GM19397 (cell line): ENCODE results near the gene ARID4B.
"Not testable (repeated sequence)": the region's sequence is repeated elsewhere in the genome, so short reads cannot be mapped to it uniquely, and the experiment has no call there.

Experiments
- ATAC-seq: cut with Tn5 transposase; IDR thresholded peaks from one replicate; pipeline ENCODE4 v1.9.1; 2021; ENCODE audit warnings: mild to moderate bottlenecking, moderate library complexity; ENCODE audit not compliant: unreplicated experiment

ARID4B gene

DNA sequence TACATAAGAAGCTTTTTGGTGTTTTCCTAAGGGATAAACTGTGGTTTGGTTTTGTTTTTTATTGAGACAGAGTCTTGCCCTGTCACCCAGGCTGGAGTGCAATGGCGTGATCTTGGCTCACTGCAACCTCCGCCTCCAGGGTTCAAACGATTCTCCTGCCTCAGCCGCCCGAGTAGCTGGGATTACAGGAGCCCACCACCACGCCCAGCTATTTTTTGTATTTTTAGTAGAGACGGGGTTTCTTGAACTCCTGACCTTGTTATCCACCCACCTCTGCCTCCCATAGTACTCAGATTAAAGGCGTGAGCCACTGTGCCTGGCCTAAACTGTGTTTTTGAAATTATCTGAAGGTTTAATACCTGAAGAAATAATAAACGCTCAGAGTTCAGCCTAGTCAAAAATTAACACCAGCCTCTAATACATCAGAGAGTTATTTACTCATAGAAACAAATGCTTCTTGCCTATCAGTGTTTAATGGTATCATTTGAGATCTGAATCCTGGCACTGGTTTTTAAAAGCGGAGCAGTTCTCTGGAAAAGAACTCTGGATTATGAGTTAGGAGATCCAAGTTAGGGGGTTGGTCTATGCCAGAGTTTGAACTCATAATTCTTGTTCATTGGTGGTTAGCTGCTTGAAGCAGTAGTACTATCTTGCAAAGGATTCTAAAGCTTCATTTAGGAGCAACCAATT is 28.7 kb downstream of the ARID4B start:
- no peak for ATAC-seq

DNA sequence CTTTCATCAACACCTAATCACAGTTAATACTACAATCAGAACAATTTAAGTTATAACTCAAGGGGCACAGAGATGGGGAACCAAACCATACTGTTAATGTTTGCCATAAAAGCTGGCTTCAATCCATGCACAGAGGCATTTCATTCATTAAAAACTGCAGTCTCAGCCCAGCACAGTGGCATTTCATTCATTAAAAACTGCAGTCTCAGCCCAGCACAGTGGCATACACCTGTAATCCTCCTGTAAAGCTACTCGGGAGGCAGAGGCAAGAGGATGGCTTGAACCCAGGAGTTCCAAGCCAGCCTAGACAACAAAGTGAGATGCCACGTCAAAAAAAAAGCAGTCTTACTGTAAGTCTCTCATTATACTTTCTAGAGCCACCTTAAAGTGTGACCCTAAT is 29.2 kb downstream of the ARID4B start:
- no peak for ATAC-seq

DNA sequence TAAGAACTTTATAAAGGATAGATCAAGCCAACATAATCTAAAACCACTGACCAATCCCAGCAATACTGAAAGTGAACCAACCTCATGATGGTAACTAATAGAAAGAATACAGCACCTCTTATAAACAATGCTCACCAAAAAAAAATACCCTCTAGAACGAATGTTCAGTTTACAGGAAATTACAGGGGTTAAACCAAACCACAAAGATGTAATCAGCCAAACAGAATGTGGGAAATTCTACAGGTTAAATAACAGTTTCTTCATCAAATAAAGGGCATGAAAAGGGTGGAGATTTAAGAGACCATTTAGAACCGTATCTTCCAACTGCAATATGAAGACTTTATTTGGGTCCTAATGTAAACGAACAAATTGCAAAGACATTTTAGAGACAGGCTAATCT is 30.4 kb downstream of the ARID4B start:
- ATAC-seq: no peak

DNA sequence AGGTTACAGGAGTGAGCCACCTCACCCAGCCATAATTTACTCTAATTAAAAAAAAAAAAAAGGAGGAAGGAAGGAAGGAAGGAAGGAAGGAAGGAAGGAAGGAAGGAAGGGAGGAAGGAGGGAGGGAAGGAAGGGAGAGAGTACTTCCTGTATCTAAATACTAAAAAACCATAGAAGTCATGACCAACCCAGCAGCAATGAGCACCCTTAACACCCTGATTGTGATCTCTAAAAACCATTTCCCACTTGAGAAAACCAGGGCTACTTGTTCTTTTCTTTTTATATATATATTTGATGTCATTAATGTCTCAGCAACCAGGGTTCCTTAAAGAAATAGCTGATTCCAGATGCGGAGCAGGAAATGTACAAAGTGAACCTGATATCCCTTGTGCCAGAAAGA is 31.2 kb downstream of the ARID4B start:
- ATAC-seq: no peak

DNA sequence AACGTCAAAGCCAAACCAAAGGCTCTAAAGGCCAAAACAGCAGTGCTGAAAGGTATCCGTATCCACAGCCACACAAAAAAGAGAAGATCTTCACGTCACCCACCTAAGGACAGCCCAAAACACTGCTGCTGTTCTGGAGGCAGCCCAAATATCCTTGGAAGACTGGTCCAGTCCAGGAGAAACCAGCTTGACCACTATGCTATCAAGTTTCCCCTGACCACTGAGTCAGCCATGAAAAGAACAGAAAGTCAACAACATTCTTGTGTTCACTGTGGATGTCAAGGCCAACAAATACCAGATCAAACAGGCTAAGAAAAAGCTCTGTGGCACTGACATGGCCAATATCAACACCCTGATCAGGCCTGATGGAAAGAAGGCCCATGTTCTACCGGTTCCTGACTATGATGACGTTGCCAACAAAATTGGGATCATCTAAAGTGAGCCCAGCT is 32.1 kb downstream of the ARID4B start:
- no peak for ATAC-seq

DNA sequence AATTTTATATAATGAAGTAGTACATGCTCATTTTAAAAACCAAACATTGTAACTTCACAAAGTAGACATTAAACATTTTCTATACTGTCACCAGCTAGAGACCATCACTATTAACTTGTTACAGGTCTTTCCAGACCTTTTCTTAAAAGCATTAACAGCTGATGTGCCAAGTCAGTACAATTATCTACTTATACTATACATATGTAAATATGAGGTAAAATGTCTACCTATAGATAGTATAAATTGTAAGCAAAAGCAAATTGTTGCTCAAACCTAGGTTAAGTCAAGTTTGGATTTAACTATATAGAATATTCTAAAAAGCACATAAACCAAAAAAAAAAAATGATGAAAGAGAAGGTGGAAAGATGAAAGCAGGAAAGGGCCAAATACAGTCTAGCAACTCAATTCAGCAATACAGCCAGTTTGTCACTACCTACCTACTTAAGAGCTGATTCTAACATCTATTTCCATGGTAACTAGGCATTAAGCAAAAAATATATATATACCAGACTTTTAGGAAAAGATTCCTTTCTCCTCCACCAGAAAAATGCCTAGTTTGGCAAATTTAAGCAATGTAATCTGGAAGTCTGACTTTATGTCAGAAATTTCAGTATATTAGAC is 34.5 kb downstream of the ARID4B start:
- no peak for ATAC-seq

DNA sequence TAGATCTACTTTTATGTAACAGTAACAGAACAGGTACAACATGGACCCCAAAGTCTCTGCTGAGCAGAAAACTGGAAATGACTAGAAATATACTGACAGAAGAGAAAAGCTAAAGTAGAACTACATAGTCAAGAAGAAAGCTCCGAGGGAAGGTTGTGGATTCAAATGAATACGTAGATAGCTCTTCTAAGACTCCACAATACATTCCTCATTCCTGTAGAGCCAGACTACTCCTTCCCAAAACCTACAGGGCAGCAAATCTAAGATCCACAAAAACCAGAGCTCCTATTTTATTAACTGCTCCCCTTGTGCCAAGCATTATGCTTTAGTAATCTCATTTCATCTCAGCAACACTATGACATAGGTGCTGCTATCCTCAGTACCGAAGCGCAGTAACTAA is 35.2 kb downstream of the ARID4B start:
- no peak for ATAC-seq

DNA sequence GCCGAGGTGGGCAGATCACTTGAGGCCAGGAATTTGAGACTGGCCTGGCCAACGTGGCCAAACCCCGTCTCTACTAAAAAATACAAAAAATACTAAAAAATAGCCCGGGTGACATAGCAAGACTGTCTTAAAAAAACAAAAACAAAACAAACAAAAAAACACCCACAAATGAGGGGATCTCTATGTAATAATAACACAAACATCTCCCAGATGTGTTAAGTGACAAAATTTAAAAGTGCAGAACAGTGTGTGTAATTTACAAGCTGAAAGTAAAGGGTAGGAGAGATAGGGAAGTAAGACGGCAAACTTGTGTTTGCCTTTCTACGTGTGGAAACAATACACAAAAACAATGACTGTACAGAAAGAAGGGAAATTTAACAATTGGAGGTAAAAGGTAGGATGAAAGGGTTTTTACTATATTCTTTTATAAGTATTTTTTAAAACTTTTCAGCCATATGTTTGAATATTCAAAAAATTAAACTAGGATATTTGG is 36.3 kb downstream of the ARID4B start:
- ATAC-seq: no peak

DNA sequence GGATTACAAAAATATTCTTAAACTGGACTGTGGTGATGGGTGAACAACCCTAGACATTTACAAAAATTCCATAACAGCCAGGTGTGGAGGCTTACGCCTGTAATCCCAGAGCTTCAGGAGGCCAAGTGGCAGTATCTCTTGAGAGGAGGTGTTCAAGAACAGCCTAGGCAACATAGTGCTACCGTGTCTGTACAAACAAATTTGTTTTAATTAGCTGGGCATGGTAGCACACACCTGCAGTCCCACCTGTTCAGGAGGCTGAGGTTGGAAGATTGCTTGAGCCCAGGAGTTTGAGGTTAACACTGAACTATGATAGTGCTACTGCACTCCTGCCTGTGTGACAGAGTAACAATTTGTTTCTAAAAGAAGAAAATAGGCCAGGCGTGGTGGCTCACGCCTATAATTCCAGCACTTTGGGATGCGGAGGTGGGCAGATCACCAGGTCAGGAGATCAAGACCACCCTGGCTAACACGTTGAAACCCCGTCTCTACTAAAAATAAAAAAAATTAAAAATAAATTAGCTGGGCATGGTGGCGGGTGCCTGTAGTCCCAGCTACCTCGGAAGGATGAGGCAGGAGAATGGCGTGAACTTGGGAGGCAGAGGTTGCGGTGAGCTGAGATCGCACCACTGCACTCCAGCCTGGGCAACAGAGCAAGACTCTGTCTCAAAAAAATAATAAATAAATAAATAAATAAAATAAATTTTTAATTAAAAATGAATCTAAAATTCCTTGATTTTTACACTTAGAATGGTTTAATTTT is 37.1 kb downstream of the ARID4B start:
- ATAC-seq: no peak

DNA sequence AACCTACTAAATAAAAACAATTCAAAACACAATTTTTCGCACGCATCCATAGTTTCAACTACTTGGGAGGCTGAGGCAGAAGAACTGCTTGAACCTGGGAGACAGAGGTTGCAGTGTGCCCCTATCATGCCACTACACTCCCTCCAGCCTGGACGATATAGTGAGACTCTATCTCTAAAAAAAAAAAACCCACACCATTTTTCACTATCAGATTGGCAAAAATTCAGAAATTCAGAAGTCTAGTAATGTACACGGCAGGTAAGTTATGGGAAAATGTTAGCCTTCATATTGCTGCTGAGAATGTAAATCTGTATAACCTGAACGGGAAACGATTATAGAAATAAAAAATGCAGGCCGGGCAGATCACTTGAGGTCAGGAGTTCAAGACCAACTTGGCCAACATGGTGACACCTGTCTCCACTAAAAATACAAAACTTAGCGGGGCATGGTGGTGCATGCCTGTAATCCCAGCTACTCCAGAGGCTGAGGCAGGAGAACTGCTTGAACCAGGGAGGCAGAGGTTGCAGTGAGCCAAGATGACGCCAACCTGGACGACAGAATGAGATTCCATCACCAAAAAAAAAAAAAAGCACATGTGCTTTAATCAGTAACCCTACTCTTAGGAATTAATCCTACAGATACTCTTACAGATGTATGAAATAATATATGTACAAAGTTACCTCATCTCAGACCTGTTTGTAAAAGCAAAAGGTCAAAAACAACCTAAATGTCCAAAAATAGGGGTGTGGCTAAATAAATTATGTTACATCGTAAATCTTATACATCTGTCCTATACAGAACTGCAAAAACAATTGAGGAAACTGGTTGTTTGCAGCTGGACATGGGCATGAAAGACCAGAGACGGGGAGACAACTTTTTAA is 37.9 kb downstream of the ARID4B start:
- no peak for ATAC-seq

DNA sequence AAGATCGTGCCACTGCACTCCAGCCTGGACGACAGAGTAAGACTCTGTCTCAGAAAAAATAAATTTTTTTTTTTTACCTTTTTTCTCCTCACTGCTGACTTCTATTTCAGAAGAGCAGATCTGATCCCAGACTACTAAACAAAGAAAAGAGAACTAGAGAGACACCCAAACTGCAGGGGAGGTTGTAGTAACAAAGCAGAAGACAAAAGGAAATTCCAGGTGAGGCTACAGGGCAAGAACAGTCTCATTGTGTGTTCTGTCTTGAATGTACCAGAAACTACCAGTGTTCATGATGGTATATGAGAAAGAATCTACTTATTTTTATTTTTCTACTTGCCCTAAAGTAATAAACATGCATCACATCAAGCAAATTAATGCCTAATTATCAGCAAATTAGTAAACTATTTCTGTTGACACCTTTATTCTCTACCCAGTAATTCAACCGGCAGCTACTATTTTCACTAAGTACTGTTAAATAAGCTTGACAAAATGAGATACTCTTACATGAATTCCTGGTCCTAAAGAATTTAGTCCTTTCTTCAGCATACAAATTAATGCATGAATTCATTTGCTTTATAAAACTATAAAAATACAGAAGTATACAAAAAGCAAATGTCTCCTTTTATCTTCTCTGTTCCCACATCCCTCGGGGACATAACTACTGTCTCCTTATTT is 40.6 kb downstream of the ARID4B start:
- no peak for ATAC-seq

DNA sequence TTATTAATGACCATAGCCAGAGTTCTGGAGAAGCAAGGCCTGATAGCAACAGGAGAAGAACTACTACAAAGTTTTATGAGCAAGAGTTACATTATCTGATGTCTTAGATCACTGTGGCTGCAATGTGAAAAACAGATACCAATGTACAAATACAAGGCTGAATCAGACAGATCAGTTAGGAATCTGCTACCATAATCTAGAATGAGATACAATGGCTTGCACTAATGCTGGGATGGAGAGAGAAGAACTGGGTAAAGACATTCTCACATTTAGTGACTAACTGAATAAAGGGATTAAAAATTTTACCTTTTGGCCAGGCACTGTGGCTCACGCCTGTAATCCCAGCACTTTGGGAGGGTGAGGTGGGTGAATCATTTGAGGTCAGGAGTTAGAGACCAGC is 41.3 kb downstream of the ARID4B start:
- ATAC-seq: no peak

DNA sequence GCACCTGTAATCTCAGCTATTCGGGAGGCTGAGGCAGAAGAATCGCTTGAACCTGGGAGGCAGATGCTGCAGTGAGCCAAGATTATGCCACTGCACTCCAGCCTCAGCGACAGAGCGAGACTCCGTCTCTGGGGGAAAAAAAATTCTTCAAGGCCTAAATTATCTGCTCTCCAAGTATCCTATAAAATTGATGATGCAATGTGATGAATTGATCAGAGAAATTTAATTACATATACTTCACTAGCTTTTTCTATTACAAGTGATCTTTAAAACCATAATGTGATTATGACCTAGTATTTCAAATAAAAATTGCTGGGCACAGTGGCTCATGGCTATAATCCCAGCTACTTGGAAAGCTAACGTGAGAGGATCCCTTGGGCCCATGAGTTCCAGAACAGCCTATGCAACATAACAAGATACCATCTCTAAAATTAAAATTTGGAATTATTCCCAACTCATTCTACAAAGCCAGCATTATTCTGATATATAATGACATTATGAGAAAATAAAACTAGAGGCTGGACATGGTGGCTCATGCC is 43.7 kb downstream of the ARID4B start:
- no peak for ATAC-seq

DNA sequence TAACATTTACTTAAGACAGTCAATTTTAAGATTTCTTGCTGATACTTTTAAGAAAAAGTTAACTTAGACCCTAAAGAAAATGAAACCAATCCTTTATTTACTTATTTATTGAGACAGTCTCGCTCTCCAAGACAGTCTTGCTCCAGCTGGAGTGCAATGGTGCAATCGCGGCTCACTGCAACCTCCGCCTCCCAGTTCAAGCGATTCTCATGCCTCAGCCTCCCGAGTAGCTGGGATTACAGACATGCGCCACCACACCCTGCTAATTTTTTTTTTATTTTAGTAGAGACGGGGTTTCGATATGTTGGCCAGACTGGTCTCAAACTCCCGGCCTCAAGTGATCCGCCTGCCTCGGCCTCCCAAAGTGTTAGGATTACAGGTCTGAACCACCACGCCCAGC is 44.3 kb downstream of the ARID4B start:
- ATAC-seq: not testable (repeated sequence)

DNA sequence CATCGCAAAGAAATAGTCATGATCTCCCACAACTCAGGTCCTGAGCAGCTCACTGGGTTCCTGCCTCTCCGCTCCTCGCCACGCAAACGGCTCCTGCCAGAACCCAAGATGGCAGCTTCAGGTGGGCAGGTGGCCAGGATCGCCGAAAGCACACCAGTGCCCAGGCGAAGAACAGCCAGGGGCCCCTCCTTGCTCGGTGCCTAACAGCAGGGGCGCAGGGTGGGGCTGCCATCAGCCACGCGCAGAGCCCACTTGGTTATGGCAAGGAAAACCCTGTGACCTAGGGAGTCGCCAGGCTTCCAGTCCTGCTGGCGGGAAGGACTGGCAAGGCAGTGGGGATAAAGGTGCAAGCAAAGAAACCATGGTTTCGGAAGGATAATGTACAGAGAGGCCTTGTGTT is 47.5 kb downstream of the ARID4B start:
- ATAC-seq: no peak

DNA sequence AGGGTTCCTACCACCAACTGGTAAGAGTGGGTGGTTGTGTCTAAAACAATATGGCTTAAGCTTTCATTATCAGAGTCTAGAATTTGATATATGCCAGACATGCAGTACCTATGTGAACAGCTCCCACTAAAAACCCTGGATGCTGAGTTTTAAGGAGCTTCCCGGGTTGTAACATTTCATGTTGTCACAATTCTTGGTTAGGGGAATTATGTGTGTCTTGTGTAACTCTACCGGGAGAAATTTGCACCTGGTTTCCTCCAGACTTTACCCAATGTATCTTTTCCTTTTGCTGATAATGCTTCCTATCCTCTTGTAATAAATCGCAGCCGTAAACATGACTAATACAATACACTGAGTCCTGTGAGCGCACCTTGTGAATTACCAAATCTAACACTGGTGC is 48.3 kb downstream of the ARID4B start:
- ATAC-seq: no peak

DNA sequence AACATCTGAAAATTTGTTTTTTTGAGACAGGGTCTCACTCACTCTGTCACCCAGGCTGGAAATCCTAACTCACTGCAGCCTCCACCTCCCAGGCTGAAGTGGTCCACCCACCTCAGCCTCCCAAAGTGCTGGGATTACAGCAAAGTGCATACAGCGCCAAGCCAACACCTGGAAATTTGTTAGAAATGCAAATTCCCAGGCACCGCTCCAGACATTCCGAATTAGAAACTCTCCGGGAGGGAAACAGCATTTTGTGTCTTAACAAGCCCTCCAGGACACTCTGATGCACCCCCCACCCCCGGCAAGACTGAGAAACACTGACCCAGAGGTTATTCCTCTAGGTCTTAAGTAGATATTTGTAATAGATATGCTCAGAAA is 49.1 kb downstream of the ARID4B start:
- no peak for ATAC-seq

DNA sequence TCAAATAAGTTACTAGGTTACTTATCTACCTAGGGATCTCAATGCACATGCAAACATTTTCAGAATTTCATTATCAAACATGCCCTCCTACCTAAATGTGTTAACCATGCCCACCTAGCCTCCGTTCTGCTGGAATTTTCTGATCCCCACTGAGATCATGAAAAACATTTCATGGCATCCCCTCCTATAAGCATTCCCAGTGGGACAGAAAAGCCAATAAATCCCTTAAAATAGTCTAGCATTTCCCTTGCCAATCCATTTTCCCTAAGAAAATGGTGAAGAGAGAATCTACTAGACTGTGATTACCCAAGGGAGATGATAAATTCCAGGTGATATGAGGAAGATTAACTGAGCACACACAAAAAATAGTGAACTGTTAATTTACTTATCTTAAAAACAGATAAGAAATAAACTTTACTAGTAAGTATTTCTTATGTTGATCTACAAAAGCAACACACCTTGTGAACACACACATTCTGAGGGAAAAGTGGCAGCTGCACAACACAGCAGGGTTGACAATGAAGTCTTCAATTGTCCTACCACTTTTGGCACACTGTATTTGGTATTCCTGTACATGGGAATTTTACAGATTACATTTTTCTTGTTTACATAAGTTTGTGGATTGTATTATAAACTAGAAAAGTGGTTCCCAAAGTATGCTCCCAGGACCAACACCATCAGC is 49.6 kb downstream of the ARID4B start:
- ATAC-seq: no peak

DNA sequence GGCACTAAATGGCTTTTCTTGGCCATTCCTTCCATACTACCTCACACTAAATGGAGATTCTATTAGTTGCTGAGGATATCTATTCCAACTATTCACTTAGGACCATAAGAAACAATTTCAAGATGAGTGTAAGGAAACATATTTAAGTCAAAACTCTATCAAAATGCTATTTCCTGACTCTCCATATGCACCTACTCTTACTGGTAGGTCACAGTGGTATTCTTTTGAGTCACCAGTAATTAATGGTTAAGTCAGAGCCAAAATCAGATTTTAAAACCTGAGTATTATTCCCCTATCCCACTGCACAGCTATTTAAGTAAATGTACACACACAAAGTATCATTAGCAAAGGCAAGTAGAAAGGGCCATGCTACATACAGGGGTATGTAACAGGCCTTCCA is 50.3 kb downstream of the ARID4B start:
- ATAC-seq: no peak

DNA sequence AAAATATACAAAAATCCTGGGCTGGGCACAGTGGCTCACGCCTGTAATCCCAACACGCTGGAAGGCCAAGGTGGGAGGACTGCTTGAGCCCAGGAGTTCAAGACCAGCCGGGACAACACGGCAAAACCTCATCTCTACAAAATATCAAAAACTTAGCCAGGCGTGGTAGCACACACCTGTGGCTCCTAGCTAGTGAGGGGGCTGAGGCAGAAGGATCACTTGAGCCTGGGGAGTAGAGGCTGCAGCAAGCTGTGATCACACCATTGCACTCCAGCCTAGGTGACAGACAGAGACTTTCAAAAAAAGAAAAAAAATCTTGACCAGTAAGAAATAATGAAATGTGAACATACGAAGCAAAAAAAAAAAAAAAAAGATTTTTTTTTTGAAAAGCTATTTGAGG is 52.1 kb downstream of the ARID4B start:
- no peak for ATAC-seq
